Body of pancreas (tissue), 4 donors: ENCODE results near the gene GPR151. TPM values are rescaled to one million over a fixed set of nuclear protein-coding genes. Genes with fewer than 3 reads are reported as not detected.
A peak's percentile ranks its signal among the peaks of the same experiment; 100 is the strongest.

ENCODE experiments used
- ATAC-seq: fragments of 150-250 bp; one replicate; pipeline ENCODE4 v1.9.1; 2016
- DNase-seq, 4 donors: peaks; one replicate each; pipeline ENCODE4 v3.0.0-alpha.2; 2019
- H3K27ac ChIP-seq, 4 donors: fragments of 200-600 bp; sonication (generic); 1 replicate in 3 of 4; 2 replicates in 1 of 4; pipeline versions ENCODE4 v1.5.1 to v1.6.1; 2016 to 2019; ENCODE audit warnings: mild to moderate bottlenecking in 1 of 4, mixed read lengths in 1 of 4, moderate library complexity in 1 of 4
- H3K27me3 ChIP-seq, 2 donors: fragments of 200-600 bp; sonication (generic); one replicate each; pipeline ENCODE4 v1.6.0; 2016; ENCODE audit warnings: mild to moderate bottlenecking in 1 of 2
- H3K36me3 ChIP-seq, 2 donors: fragments of 200-600 bp; sonication (generic); replicated peaks in 1 of 2; 2 replicates each; pipeline ENCODE4 v1.5.1; 2016; ENCODE audit warnings: low read depth in 2 of 2; ENCODE audit not compliant: insufficient read depth in 1 of 2
- H3K4me1 ChIP-seq: fragments of 200-600 bp; sonication (generic); one replicate; pipeline ENCODE4 v1.6.0; 2016
- H3K4me3 ChIP-seq, 2 donors: fragments of 200-600 bp; sonication (generic); 1 replicate in 1 of 2; 2 replicates in 1 of 2; pipeline ENCODE4 v1.5.1; 2016 to 2019
- H3K9me3 ChIP-seq, 3 donors: fragments of 200-600 bp; sonication (generic); 1 replicate in 2 of 3; 2 replicates in 1 of 3; pipeline ENCODE4 v1.5.1; 2016
- POLR2A ChIP-seq, 3 donors: fragments of 450-650 bp; IDR thresholded peaks; one replicate each; pipeline ENCODE4 v1.6.1; 2016; ENCODE audit warnings: antibody characterized with exemption in 3 of 3, mild to moderate bottlenecking in 2 of 3
- WGBS, 2 donors: methylation state at CpG; one replicate each; pipeline ENCODE4 v1.1.5; 2017; 5-methylcytosine and 5-hydroxymethylcytosine counted together
- intact Hi-C: fragments of 100-400 bp; cut with DNase I; formaldehyde crosslinking; loops from one replicate; pipeline ENCODE4 v1.15.1; 2023
- small RNA-seq: library from RNA; depleted of rRNA; stranded (forward); fragments of <200 nt; gene quantifications from one replicate; pipeline ENCODE3, GENCODE V24; 2016
- total RNA-seq, 2 donors: library from RNA; depleted of rRNA; stranded (reverse); fragments of >200 nt; gene quantifications; one replicate each; pipeline ENCODE4 v1.1.0, GENCODE V29; 2016
- TF ChIP-seq, protein P1 (sequence below), 7 experiments: fragments of 450-650 bp in 4 of 7; fragments of 200-600 bp in 3 of 7; sonication (generic) in 3 of 7; IDR thresholded peaks; one replicate each; pipeline ENCODE4 v1.5.1; 2016 to 2019; ENCODE audit warnings: antibody characterized with exemption in 7 of 7

Gene GPR151
- total RNA-seq, 2 donors from 2014 or later = not detected

DNA sequence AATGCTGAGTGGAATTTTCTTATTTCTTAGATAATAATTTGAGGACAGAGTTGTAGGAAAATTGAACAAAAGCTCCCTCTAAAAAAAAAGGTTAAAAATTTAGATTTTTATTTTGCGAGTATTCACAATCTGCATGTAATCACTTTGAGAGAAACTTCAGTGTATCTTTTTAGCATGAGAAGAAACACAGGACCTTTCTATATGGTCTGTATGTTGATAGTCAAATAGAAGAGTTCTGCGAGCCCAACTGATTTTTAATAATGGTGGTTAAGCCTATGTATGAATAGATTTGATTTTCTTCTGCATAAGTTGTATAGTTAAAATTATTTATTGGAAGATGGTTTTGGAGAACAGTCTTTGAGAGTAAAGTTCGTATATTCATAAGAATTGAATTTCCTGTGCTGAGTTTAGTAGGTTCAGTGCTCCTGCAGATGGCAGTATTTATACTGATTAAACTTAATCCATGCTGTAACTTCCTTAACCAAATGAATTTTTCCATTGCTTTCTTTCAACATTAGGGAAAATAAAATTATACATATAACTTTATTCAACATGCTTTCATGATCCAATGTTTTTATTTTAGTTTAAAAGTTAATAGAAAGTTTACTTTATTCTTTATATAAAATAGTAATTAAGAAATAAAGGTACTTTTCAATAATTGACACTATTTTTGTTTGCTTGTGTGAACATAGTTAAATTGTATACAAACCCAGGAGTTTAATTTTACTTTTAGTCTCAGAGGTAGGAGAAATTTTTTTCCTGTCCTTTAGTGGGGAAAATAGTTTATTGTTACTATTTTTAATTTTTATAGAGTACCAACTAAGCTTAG, 49.3 kb downstream of the GPR151 start:
- WGBS, 2 donors = 56 to 58% methylated on average over 3 of the region's 3 CpGs
- Histone ChIP-seq H3K4me3 (no peak overlapping the region), H3K4me1 (no peaks in the 10 kb centered on the region), H3K27me3 (no peaks in the 10 kb centered on the region), H3K36me3 (peaks cover 8 to 23% of the 10 kb centered on the region in 2 donors), H3K27ac (no peak overlapping the region), H3K9me3 (no peaks in the 10 kb centered on the region)
- no peak for TF ChIP-seq POLR2A (IDR thresholded peaks at IDR 0.05)
- TF ChIP-seq, protein P1, sequence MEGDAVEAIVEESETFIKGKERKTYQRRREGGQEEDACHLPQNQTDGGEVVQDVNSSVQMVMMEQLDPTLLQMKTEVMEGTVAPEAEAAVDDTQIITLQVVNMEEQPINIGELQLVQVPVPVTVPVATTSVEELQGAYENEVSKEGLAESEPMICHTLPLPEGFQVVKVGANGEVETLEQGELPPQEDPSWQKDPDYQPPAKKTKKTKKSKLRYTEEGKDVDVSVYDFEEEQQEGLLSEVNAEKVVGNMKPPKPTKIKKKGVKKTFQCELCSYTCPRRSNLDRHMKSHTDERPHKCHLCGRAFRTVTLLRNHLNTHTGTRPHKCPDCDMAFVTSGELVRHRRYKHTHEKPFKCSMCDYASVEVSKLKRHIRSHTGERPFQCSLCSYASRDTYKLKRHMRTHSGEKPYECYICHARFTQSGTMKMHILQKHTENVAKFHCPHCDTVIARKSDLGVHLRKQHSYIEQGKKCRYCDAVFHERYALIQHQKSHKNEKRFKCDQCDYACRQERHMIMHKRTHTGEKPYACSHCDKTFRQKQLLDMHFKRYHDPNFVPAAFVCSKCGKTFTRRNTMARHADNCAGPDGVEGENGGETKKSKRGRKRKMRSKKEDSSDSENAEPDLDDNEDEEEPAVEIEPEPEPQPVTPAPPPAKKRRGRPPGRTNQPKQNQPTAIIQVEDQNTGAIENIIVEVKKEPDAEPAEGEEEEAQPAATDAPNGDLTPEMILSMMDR (IDR thresholded peaks at IDR 0.05) = peak in 5 of 7 experiments; percentile 9 to 27 (median 13)
- DNase-seq (no peak), ATAC-seq (no peak)
- intact Hi-C loops = no loop called here

DNA sequence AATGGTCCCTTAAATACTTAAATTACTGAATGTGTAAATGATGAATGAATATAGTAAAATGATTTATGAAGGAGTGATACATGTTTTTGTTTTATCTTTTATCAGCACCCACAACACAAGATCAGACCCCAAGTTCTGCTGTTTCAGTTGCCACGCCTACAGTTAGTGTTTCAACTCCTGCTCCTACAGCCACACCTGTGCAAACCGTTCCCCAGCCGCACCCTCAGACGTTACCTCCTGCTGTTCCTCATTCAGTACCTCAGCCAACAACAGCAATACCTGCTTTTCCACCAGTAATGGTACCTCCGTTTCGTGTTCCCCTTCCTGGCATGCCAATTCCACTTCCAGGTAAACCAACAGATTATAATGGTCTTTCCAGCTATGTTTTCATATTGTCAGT, 52.5 kb downstream of the GPR151 start:
- Histone ChIP-seq H3K4me3 (no peak overlapping the region), H3K36me3 (peaks cover 12 to 23% of the 10 kb centered on the region in 2 donors), H3K4me1 (no peaks in the 10 kb centered on the region), H3K27ac (no peak overlapping the region), H3K9me3 (no peaks in the 10 kb centered on the region), H3K27me3 (no peaks in the 10 kb centered on the region)
- TF ChIP-seq, protein P1 (IDR thresholded peaks at IDR 0.05) = no peak
- no peak for TF ChIP-seq POLR2A (IDR thresholded peaks at IDR 0.05)
- DNase-seq (no peak), ATAC-seq (no peak)
- WGBS, 2 donors = 88 to 90% methylated on average over 6 of the region's 6 CpGs
- intact Hi-C loops = no loop called here

Small RNA genes lying within 50 kb of the gene (small RNA-seq; reads per million reads assigned to genes)
- gene RF02271 = not detected

Other genes starting within 250 kb of the GPR151 start
- gene POU4F3, start 177.4 kb downstream of the GPR151 start, total RNA-seq = under 1 TPM in 1 of 2 donors, not detected in 1; 0.52 TPM
- gene TCERG1, start 68.9 kb downstream of the GPR151 start, total RNA-seq = 100 to 1,000 TPM in 1 of 2 donors, 10 to 100 TPM in 1; 41.5 to 147 TPM